Lung (tissue), 12 donors: ENCODE data around the gene C1orf105. TPM values are rescaled to one million over a fixed set of nuclear protein-coding genes. Genes with fewer than 3 reads are reported as not detected.
"Not testable (repeated sequence)": the region's sequence is repeated elsewhere in the genome, so short reads cannot be mapped to it uniquely, and the experiment has no call there.

Experiments
- ATAC-seq: fragments of 200-7000 bp; cut with Tn5 transposase; one replicate; pipeline ENCODE4 v1.9.1; 2020; ENCODE audit warnings: moderate number of reproducible peaks; ENCODE audit not compliant: insufficient read depth, low FRiP score
- DNase-seq, 3 donors: peaks; one replicate each; pipeline ENCODE4 v3.0.0-alpha.2; 2013 to 2017
- H3K27ac ChIP-seq, 2 donors: one replicate each; pipeline ENCODE4 v1.5.1; 2013; ENCODE audit warnings: mild to moderate bottlenecking in 2 of 2, moderate library complexity in 2 of 2, control low read depth in 1 of 2, inconsistent platforms in 1 of 2, low read depth in 1 of 2, low read length in 1 of 2
- H3K27me3 ChIP-seq, 3 donors: one replicate each; pipeline ENCODE4 v1.5.1; 2013; ENCODE audit warnings: low read length in 2 of 3; ENCODE audit not compliant: control insufficient read depth in 3 of 3, insufficient read depth in 3 of 3
- H3K36me3 ChIP-seq, 4 donors: one replicate each; pipeline ENCODE4 v1.5.1; 2013; ENCODE audit warnings: low read length in 4 of 4, mild to moderate bottlenecking in 1 of 4, moderate library complexity in 1 of 4; ENCODE audit not compliant: control insufficient read depth in 4 of 4, insufficient read depth in 4 of 4
- H3K4me1 ChIP-seq, 5 donors: one replicate each; pipeline ENCODE4 v1.5.1; 2013; ENCODE audit warnings: low read length in 5 of 5, mild to moderate bottlenecking in 2 of 5, moderate library complexity in 1 of 5; ENCODE audit not compliant: control insufficient read depth in 5 of 5, insufficient read depth in 5 of 5
- H3K4me3 ChIP-seq: one replicate; pipeline ENCODE4 v1.5.1; 2013; ENCODE audit warnings: mild to moderate bottlenecking, control low read depth, moderate library complexity
- H3K9ac ChIP-seq, 2 donors: one replicate each; pipeline ENCODE4 v1.5.1; 2013; ENCODE audit warnings: low read length in 2 of 2, control low read depth in 1 of 2; ENCODE audit not compliant: insufficient read depth in 1 of 2
- H3K9me3 ChIP-seq, 4 donors: one replicate each; pipeline ENCODE4 v1.5.1; 2013; ENCODE audit warnings: low read length in 3 of 4, mild to moderate bottlenecking in 1 of 4, moderate library complexity in 1 of 4; ENCODE audit not compliant: control insufficient read depth in 4 of 4, insufficient read depth in 3 of 4
- WGBS, 2 donors: extraction: QIAGEN DNeasy Blood & Tissue Kit; methylation state at CpG; one replicate each; pipeline ENCODE4 v1.1.7; 2013; 5-methylcytosine and 5-hydroxymethylcytosine counted together
- polyA plus RNA-seq, 2 donors: library from polyadenylated mRNA; stranded (reverse); fragments of 200-250 nt; gene quantifications; one replicate each; pipeline ENCODE4 v1.2.1, GENCODE V29; 2013
- total RNA-seq, 2 donors: library from RNA; depleted of rRNA in 1 of 2; stranded (reverse); fragments of >200 nt in 1 of 2; gene quantifications; one replicate each; pipeline ENCODE4 v1.2.1, GENCODE V29; 2014 to 2021
- TF ChIP-seq, protein P1 (sequence below): IDR thresholded peaks from 2 replicates; pipeline ENCODE4 v1.5.1; 2012; ENCODE audit warnings: mild to moderate bottlenecking; ENCODE audit errors: control extremely low read depth, extremely low read depth
- donor health status: control.
- donor health status: control.
- donor health status: Bipolar disorder and iron deficiency.
- donor health status: healthy.
- donor health status: DM: yes; HTN: yes; CAD: no.

The C1orf105 gene
- total and polyA plus RNA-seq, 4 donors = not detected

DNA sequence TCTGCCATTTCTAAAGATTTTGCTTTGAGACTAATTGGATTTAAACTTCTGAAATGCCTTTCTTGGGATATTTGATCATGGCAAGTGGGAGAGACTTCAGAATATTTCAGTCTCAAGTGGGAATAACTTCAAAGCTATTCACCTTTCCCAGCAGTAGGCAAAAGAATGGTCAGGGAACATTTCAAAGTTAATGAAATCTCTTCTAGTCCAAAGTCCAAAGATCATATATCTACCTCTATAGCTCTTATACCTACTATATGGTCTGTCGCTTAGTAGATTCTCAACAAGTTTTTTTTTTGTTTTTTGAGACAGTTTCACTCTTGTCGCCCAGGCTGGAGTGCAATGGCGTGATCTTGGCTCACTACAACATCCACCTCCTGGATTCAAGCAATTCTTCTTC is 67.9 kb downstream of the C1orf105 start:
- H3K36me3 ChIP-seq = no peaks in the 10 kb centered on the region
- DNase-seq = no peak
- no peaks in the 10 kb centered on the region for H3K27me3 ChIP-seq
- H3K9me3 ChIP-seq = no peaks in the 10 kb centered on the region
- H3K4me3 ChIP-seq = no peak overlapping the region
- TF ChIP-seq, protein P1, sequence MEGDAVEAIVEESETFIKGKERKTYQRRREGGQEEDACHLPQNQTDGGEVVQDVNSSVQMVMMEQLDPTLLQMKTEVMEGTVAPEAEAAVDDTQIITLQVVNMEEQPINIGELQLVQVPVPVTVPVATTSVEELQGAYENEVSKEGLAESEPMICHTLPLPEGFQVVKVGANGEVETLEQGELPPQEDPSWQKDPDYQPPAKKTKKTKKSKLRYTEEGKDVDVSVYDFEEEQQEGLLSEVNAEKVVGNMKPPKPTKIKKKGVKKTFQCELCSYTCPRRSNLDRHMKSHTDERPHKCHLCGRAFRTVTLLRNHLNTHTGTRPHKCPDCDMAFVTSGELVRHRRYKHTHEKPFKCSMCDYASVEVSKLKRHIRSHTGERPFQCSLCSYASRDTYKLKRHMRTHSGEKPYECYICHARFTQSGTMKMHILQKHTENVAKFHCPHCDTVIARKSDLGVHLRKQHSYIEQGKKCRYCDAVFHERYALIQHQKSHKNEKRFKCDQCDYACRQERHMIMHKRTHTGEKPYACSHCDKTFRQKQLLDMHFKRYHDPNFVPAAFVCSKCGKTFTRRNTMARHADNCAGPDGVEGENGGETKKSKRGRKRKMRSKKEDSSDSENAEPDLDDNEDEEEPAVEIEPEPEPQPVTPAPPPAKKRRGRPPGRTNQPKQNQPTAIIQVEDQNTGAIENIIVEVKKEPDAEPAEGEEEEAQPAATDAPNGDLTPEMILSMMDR = no peak
- no peak for ATAC-seq
- no peak overlapping the region for H3K9ac ChIP-seq
- 95 to 97% methylated on average over 3 of the region's 3 CpGs for WGBS, 2 donors
- peaks cover 0 to 4% (median 0%) of the 10 kb centered on the region in 5 donors for H3K4me1 ChIP-seq
- no peak overlapping the region for H3K27ac ChIP-seq

DNA sequence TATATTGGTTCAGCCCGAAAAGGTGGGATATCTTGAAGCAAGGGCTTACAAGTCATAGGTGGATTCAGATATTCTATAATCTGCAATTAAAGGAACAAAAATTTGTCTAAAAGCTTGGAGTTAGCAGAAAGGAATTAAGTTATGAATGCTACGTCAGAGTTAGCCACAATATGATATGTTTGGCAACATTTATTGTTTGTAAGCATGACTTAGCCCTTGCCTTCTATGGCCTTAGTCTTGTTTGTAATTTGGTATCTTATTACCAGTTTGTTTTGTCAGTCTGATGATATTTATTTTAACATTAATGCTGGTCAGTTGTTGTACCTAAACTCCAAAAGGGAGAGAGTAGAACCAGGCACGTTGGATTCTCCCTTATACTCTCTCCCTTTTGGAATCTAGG is 69.4 kb downstream of the C1orf105 start:
- Histone ChIP-seq H3K27ac (no peak overlapping the region), H3K36me3 (no peaks in the 10 kb centered on the region), H3K4me1 (peaks cover 0 to 4% (median 0%) of the 10 kb centered on the region in 5 donors), H3K4me3 (no peak overlapping the region), H3K27me3 (no peaks in the 10 kb centered on the region), H3K9ac (no peak overlapping the region), H3K9me3 (no peaks in the 10 kb centered on the region)
- 78 to 83% methylated on average over 3 of the region's 3 CpGs for WGBS, 2 donors
- no peak for DNase-seq
- TF ChIP-seq, protein P1 = no peak
- ATAC-seq = no peak

DNA sequence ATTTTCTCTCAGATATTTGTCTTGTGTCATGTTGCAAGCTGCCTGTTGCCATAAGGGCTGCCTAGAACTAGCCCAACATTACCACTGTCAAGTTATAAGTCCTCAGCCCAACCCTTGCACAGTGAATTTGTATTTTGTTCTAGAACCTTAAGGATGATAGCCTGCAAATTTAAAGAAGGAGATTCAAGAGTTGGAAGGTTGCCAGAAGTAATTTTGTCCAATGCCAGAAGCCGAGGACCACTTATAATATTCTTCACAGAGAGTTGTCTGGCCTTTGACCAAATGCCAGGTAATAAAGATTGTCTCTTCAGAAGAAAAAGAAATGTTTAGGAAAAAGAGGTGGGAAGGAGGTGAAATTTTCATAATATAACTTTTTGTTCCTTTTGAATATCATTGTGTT is 71.9 kb downstream of the C1orf105 start:
- no peaks in the 10 kb centered on the region for H3K9me3 ChIP-seq
- WGBS, 2 donors = 70 to 83% methylated on average over 1 of the region's 1 CpG
- no peak overlapping the region for H3K4me3 ChIP-seq
- H3K27ac ChIP-seq = no peak overlapping the region
- TF ChIP-seq, protein P1 = no peak
- DNase-seq (no peak), ATAC-seq (no peak)
- H3K36me3 ChIP-seq = no peaks in the 10 kb centered on the region
- H3K4me1 ChIP-seq = peaks cover 0 to 9% (median 0%) of the 10 kb centered on the region in 5 donors
- H3K9ac ChIP-seq = no peak overlapping the region
- H3K27me3 ChIP-seq = no peaks in the 10 kb centered on the region

DNA sequence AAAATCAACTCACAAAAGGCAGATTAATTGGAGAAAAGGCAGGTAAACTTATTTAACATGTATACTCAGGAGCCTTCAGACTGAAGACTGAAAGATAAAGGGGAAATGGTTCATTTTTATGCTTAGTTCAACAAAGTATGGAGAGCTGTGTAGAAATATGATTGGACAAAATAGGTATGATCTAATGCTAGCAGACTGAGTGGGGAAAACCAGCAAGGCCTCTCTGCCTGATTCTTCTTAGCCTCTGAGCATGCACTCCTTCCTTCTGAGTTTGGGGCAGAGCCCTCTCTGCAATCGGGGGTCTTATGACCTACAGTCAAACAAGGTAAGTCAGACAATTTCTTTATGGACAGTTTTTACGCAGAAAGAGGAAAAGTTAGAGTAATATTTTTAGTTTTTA is 73.7 kb downstream of the C1orf105 start:
- Histone ChIP-seq H3K4me1 (peaks cover 0 to 12% (median 0%) of the 10 kb centered on the region in 5 donors), H3K4me3 (no peak overlapping the region), H3K9ac (no peak overlapping the region), H3K9me3 (no peaks in the 10 kb centered on the region), H3K27me3 (no peaks in the 10 kb centered on the region), H3K36me3 (no peaks in the 10 kb centered on the region), H3K27ac (no peak overlapping the region)
- 95 to 98% methylated on average over 2 of the region's 2 CpGs for WGBS, 2 donors
- ATAC-seq (no peak), DNase-seq (no peak)
- TF ChIP-seq, protein P1 = no peak

DNA sequence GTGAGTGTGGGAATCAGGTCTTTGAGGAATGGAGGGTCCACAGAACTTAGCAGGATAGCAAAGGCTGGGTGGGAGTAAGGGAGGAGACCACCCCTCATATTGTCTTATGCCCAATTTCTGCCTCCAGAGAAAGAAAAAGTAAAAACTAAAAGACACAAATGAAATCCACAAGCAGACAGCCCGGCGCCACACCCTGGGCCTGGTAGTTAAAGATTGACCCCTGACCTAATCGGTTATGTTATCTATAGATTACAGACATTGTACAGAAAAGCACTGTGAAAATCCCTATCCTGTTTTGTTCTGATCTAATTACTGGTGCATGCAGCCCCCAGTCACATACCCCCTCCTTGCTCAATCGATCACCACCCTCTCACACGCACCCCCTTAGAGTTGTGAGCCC is 75.6 kb downstream of the C1orf105 start:
- not testable (repeated sequence) for H3K36me3 ChIP-seq, H3K9me3 ChIP-seq, DNase-seq, H3K9ac ChIP-seq, ATAC-seq, H3K27ac ChIP-seq, H3K4me3 ChIP-seq, H3K27me3 ChIP-seq
- peaks cover 0 to 12% (median 0%) of the 10 kb centered on the region in 5 donors for H3K4me1 ChIP-seq
- WGBS, 2 donors = 90 to 93% methylated on average over 5 of the region's 5 CpGs
